ENCODE data around the gene PLXDC1.
"Not testable (repeated sequence)": the region's sequence is repeated elsewhere in the genome, so short reads cannot be mapped to it uniquely, and the experiment has no call there.

PLXDC1 gene

DNA sequence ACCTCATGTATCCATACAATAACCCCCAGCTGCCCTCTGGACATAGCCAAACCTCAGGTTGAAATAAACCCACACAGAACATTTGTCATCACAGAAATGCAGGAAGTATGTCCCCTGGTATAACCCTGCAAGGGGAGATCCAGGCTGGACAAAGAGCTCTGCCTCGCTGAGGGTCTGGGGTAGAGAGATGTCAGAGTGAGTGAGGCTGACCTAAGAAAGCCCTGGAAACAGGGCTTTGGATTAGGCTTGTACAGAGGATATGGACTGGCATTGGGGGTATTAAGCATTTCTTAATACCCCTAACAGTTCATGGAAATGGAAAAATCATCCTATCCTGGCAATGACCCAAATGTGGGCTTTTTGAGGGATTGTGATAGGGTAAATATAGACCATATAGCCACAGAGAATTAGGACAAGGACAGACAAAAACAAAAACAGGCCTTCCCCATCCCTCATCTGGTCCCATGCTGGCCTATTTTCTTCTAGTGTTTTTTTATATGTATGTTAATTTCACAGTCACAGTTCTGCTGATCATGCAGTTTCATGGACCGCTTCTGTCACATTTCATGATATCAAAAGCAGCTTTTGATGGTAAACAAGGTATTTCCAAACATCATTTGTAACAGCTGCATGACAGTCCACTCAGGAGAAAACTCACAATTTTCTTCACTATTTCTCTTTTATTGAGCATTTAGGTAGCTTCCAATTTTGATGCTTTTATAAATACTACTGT, 26.1 kb downstream of the PLXDC1 start:
- DNase-seq (ENCODE audit: low read depth in 2 of 2) = no peak

GRCh38 chr17:39123627-39124026, 27.8 kb downstream of the PLXDC1 start:
- DNase-seq (ENCODE audit: low read depth in 2 of 2) = no peak

DNA sequence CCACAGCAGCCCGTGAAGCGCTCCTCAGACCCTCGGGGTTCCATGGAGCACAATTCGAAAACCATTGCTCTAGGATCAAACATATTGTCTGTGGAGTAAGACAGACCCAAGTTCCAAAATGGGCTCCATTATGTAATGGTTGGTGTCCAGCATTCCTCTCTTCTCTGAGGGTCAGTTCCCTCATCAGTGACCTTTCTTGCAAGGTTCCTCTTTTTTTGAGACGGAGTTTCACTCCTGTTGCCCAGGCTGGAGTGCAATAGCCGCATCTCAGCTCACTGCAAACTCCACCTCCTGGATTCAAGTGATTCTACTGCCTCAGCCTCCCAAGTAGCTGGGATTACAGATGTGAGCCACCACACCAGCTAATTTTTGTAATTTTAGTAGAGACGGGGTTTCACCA, 28.4 kb downstream of the PLXDC1 start:
- DNase-seq (ENCODE audit: low read depth in 2 of 2) = no peak

DNA sequence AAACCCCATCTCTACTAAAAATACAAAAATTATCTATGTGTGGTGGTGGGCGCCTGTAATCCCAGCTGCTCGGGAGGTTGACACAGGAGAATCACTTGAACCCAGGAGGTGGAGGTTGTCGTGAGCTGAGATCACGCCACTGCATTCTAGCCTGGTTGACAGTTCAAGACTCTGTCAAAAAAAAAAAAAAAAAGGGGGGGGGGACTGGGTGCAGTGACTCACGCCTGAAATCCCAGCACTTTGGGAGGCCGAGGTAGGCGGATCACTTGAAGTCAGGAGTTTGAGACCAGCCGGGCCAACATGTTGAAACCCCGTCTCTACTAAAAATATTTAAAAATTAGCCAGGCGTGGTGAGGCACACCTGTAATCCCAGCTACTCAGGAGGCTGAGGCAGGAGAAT, 29.5 kb downstream of the PLXDC1 start:
- not testable (repeated sequence) for DNase-seq (ENCODE audit: low read depth in 2 of 2)

DNA sequence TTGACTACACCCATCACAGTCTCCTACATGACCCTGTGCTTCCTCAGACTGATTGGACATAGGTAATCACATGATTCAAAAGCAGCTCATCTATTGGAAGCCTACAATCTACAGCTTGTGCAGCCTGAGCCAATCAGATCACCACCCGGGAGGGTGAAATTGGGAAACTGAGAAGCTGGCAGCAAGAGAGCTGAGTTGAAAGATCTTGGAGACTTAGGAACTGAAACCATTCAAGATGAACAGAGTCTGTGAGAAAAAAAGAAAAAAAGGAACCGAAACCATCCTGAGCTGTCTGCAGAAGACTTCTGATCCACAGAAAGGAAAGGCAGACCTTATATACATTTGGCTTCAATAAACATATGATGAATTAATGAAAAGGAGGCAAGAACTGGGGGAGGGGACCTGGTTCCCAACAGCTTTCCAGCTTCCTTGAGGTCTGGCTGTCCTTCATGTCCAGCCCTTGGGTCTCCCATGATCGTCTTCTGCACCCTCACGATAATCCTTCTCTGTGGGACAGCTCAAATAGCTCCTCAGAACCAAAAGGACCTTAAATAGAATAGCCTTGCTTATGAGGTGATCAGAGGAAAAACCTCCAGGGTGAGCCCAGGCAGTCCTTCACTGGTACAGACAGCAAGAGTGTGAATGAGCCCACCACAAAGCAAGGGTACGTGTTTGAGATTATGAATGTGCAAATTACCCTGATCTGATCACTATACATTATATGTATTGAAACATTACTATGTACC, 32.6 kb downstream of the PLXDC1 start:
- no peak for DNase-seq (ENCODE audit: low read depth in 2 of 2)

GRCh38 chr17:39116224-39116623, 35.2 kb downstream of the PLXDC1 start:
- no peak for DNase-seq (ENCODE audit: low read depth in 2 of 2)

DNA sequence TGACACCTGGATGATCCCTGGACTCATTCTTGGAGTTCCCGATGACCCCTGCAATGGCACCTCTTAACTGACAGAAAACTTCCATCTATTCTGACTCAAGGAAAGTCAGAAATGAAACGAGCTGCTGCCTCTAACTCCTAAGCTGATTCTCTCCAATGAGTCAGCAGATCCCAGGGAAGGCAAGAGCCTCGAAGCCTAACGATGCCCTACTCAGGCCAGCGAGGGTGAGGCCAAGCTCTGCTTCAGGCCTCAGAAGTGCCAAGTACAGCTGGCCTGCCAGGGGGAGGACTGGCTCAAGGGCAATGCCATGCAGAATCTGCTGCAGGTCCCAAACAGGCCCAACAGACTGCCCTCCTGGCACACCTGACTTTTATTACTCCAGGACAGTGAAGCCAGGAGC, 36.3 kb downstream of the PLXDC1 start:
- DNase-seq (ENCODE audit: low read depth in 2 of 2) = no peak

- no peak for DNase-seq (ENCODE audit: low read depth in 2 of 2)
Observed at GRCh38 chr17:39114723-39115122, 36.7 kb downstream of the PLXDC1 start.

- DNase-seq (ENCODE audit: low read depth in 2 of 2) = no peak
Observed at GRCh38 chr17:39113871-39114270, 37.6 kb downstream of the PLXDC1 start.

DNA sequence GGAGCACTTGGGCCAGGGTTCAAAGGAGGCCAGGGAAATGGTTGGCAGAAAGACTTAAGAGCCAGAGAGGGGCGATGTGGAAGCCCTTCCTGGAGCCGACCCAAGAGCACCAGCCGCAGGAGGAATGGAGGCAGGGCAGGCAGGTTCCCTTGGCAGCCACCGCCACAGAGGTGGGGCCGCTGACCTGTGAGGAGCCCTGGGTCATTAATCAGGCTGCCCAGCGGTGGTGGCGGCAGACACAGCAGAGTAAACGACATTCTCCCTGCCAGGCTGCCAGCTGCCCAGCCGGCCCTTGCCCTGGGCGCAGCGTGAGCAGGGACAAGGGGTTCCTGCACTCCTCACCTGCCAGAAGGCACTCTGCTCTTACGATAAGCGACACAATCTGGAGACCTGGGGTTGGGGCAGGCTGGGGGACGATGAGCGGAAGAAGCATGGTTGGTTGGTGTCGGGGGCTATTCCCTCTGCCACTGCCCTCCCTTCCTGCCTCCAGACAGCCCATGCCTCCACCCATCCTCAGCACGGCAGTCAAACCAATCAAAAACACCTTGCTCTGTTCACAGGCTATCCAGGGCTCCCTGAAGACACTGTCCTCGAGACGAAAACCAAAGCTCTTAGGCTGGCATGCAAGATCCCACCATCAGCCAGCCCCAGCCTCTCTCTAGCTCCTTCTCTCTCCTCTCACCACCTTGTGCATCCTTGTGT, 40.9 kb downstream of the PLXDC1 start:
- DNase-seq (ENCODE audit: low read depth in 2 of 2) = no peak

- no peak for DNase-seq (ENCODE audit: low read depth in 2 of 2)
Observed at GRCh38 chr17:39108461-39109375, 42.7 kb downstream of the PLXDC1 start.

DNA sequence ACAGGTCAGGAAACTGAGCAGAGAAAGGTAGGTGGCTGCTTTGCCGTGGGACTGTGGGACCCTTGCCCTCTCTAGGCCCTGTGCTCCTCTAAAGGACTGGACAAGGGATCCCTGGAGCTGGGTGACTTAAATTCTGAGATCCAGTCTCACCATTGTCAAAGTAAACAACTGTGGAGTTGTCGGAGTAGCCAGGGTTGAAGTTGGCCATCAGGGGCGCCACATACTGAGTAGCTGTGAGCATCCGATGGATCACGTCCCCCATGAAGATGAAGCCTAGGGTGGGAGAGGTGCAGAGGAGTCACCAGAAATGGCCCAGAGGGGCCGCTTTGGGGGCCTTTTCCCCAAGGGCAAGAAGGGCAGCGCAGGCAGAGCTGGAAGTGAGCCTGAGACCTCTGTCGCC, 43.5 kb downstream of the PLXDC1 start:
- DNase-seq (ENCODE audit: low read depth in 2 of 2) = no peak

DNA sequence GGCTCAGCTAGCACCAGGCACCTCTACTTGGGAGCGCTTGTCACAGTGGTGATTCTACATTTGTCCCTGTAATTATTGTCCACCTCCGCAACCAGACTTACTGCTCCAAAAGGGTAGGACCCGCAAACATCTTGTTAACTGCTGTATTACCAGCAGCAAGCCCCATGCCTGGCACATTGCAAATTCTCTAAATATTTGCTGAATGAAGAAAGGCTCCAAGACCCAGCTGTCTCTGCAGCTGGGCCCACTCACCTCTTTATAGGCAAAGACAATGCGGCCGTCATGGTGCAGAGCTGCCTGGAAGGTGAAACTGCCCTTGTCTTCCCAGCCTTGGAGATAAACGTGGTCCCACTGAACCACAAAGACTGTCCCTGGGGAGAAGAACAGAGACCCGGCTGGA, 44.3 kb downstream of the PLXDC1 start:
- no peak for DNase-seq (ENCODE audit: low read depth in 2 of 2)

- DNase-seq (ENCODE audit: low read depth in 2 of 2) = no peak
Observed at GRCh38 chr17:39105705-39106104, 45.7 kb downstream of the PLXDC1 start.

- DNase-seq (ENCODE audit: low read depth in 2 of 2) = no peak
Observed at GRCh38 chr17:39104657-39105056, 46.8 kb downstream of the PLXDC1 start.

DNA sequence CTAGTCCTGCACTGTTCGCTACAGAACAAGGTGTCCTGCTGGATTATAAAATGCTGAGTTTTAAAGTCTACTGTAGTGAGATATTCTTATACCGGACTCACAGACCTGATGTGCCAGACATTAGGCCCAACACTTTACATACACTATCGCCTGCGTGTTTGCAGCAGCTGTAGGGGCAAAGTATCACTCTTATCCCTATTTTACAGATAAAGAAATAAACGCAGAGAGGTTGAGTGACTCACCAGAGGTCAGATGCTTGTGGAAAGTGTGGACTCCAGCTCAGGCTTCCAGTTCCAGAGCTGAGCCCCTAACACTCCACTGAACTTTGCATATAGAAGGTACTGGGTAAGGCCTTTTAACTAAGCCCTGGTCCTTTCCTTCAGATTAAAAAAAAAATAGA, 47.4 kb downstream of the PLXDC1 start:
- DNase-seq (ENCODE audit: low read depth in 2 of 2) = no peak

DNA sequence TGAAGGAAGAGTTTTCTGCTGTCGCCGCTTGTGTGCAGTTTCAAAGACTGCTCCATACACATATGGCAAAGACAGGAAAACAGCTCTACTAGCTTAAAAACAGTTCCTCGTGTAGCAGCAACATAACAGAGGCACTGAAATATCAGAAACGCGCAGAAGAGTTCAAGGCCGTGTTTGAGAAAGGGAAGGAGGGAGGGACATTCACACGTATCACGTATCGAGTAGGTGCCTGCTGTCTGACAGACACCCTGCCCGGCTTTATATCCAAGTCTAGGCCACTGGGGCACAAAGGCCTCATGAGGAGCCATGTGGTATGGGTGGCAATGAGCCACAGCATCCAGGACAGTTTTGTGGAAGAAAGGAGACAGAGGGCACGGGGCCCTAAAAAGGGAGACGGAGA, 50.3 kb downstream of the PLXDC1 start:
- DNase-seq (ENCODE audit: low read depth in 2 of 2) = no peak

GRCh38 chr17:39100530-39100929, 50.9 kb downstream of the PLXDC1 start:
- no peak for DNase-seq (ENCODE audit: low read depth in 2 of 2)

- no peak for DNase-seq (ENCODE audit: low read depth in 2 of 2)
Observed at GRCh38 chr17:39099663-39100286, 51.7 kb downstream of the PLXDC1 start.

DNA sequence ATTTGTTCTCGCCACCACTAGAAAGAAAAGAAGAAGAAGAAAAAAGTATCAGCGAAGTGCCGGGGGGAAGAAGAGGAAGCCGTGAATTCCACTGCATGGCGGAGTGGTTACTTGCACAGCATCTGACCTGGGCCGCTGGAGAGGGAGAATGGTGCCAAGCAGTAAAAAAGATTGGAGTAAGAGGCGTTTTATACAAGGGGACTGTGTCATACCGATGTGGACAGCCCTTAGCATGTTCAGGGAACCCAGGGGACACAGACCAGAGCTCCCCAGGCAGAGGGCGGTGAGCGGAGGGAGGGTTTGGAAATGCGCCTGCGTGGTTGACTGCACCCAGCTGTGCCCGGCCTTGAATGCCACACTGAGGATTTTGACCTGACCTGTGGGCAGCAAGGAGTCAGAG, 52.8 kb downstream of the PLXDC1 start:
- DNase-seq (ENCODE audit: low read depth in 2 of 2) = no peak

DNA sequence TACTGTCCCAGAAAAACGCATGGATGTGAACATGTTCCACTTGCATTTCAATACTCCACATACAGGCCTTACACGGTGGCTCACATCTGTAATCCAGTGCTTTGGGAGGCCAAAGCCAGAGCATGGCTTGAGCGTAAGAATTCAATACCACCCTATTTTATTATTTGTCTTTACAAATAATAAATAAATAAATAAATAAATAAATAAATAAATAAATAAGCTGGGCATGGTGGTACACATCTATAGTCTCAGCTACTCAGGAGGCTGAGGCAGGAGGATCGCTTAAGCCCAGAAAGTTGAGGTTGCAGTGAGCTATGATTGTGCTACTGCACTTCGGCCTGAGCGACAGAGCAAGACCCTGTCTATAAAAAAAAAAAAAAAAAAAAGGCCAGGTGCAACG, 53.9 kb downstream of the PLXDC1 start:
- DNase-seq (ENCODE audit: low read depth in 2 of 2) = no peak

Measured in stimulated activated CD4-positive, alpha-beta T cell treated with anti-CD3 and anti-CD28 coated beads, Interleukin-12 subunit alpha, Interleukin-12 subunit beta, amount 100 ng/mL, for 24 hours (primary cell).